GM10266 (cell line): ENCODE results near the gene UBE2J2.

Experiments used
- DNase-seq: peaks from one replicate; pipeline ENCODE4 v3.0.0; 2012; ENCODE audit errors: extremely low spot score
- CTCF ChIP-seq: IDR thresholded peaks from 2 replicates; pipeline ENCODE4 v1.5.1; 2012; ENCODE audit warnings: mild to moderate bottlenecking, low read depth; ENCODE audit not compliant: control insufficient read depth, insufficient read depth; ENCODE audit errors: missing control alignments

Gene UBE2J2

GRCh38 chr1:1221887-1222574 lies 51.6 kb downstream of the UBE2J2 start:
- TF ChIP-seq CTCF, result no peak
- no peak for DNase-seq

- no peak for DNase-seq
- TF ChIP-seq CTCF, result no peak
Observed at GRCh38 chr1:1220197-1220596, 53.5 kb downstream of the UBE2J2 start.

GRCh38 chr1:1219341-1219740 lies 54.3 kb downstream of the UBE2J2 start:
- no peak for TF ChIP-seq CTCF
- no peak for DNase-seq

GRCh38 chr1:1218524-1219200 lies 55.0 kb downstream of the UBE2J2 start:
- DNase-seq, result no peak
- TF ChIP-seq CTCF, result no peak

- no peak for TF ChIP-seq CTCF
- DNase-seq, result no peak
Observed at GRCh38 chr1:1217621-1218523, 55.8 kb downstream of the UBE2J2 start.

GRCh38 chr1:1216770-1217620 lies 56.7 kb downstream of the UBE2J2 start:
- DNase-seq, result no peak
- TF ChIP-seq CTCF, result no peak
